Activated T-cell treated with anti-CD3 and anti-CD28 coated beads for 24 hours (primary cell): ENCODE measurements around the gene GUCA2B.

ENCODE experiments used
- DNase-seq: peaks from one replicate; pipeline ENCODE4 v3.0.0-alpha.2; 2020; ENCODE audit warnings: low read depth

The GUCA2B gene

DNA sequence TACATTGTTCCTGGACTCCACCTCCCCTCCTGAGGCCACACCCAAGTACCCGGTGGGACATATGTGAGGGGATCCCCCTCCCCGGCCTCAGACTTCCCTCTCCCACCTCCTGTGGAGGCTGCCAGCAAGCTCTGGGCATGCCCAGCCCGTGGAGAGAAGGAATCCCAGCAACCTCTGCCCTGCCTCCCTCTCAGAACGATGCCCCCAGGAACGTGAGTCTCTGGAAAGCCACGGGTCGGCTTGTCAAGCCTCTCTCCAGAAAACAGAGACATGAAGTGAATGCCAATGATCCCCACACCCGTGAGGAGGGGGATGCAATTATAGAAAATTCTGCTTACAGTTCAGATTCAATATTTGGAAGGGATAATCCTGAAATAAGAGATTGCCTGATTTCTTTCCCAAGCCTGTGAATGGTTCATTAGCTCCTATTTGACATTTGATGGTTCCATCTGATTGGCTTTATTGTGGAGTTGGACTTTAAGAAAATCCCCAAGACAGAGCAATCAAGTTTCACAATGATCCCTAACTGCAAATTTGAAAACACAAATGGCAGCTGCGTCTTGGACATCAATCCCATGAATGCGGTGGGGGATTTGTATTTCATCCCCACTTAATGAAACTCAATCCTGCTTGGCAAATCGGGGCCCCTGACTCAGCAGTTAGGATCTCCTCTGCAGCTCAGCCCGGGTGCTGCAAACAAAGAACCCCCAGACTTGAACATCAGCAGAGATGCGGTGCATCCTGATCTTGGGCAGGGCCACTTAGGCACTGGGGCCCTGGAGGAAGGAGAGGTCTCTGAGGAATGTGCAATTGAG, 9.1 kb upstream of the GUCA2B start:
- DNase-seq: no peak

DNA sequence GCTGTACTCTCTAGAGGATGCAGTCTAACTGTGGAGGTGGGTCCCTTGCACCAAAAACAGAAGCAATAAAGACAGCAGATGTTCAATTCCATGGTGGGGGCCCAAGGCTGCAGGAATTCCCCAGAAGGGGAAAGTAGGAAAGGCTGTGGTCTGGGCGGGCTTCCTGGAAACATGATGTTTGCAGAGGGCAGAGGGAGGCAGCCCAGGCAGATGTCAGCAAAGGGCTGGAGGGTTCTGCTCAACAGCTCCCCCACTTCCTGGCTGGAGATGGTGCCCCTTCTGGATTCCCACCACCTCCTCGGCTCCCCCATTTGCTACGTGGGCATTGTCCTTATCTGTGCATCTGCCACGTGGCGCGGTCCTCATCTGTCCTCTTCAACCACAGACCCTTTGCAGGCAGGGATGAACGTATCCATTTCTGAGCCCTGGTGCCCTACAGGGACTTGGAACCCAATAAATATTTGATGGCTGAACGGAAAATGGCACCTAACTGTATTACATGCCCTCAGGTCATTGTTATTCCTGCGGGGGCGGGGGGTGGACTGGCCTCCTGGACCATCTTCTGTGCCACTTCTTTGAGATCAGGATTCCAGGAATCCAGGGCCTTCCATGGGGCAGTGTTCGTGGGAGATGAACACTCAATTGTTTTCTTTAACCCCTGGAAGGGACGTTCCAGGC, 8.4 kb upstream of the GUCA2B start:
- DNase-seq: no peak

DNA sequence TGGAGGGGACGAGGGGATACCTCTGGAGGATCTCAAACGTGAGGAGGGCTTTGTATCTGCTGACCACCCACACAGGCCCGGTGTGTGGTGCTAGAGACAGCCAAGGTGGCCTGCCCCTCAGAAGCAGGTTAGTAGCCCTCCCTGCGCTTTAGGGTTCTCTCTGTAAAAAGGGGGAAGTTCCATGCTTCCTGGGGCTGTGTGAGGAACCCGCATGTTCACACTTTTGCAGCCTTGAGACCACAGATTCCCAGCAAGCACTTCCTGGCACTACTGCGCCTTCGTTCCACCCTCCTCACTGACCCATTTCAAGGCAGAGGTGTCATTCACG, 7.9 kb upstream of the GUCA2B start:
- DNase-seq: no peak

DNA sequence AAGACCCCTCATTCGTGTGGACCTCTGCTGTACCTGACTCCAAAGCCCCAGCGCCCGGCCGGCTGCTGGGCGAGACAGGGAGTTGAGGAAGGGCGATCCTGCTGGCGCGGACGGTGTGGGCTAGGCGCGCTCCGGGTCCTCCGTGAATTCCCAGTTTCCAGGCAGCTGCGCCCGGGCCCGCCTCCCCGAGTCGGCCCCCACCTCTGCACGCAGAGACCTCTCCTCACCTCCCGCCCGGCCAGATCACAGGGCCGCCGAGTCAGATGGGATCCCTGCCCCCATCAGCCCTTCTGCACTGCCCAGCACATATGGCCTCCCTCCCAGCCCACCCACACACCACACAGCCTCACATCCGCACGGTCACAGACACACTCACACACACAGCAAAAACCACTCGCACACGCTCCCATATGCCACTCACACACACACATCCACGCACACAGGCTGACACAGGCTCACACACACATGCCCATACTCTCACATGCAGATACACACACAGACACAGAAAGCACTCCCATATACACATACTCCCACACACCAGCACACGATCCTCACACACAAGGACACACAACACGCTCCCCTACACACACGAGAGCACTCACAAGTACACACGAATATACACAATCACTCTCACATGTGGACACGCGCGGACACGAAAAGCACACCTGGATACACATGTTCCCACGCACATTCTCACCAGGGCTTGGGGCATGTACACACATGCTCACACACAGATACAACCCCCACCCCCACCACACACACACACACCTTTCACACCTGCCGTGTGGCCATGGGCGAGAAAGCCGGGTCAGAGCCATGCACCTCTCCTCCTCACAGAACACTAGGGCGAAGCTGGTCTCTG, 7.2 kb upstream of the GUCA2B start:
- no peak for DNase-seq

DNA sequence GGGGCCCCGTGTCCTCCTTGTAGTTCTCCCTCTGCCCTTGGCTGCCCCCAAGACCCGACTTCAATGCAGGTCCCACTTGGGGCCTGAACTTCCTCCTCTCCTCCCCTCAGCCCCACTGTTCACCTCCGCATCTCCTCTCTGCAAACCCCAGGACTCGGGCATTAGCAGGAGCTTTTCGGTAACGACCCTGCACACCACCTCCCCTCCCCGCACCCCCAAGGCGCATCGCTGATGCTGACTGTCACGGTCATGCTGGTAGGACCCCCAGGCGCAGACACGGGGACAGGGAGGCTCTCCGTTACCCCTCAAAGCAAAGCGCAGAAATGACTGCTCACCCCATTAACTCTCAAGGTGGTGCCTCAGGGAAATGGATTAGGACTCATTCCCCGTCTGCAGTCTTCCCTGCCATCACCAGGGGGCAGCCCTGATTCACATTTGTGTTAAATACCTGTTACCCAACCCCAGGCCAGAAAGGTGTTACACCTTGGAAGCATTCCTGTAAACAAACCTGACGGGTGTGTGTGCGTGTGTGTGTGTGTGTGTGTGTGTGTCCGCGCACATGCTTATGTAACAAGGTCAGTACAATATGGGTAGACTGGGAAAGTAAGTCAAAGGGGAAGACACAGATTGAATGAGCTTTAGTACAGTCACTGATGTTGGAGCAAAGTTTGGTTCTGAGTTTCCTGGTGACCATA, 6.4 kb upstream of the GUCA2B start:
- peak; percentile 57 for DNase-seq

DNA sequence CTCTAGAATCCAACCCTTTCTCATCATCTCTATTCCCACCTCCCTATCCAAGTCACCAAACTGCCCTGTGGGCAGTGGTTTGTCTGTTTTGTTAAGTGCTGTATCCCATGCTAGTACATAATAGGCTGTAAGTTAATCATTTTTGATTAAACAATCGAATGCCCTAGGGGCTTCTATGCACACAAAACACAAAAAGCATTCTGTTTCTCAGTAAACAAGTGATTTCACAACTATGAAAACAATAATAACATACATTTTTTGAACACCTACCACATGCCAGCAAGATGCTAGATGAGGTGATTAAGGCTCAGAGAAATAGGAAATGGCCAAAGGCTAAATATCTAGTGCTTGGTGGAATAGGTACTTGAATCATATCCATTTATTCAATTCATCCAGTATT, 5.0 kb upstream of the GUCA2B start:
- no peak for DNase-seq

DNA sequence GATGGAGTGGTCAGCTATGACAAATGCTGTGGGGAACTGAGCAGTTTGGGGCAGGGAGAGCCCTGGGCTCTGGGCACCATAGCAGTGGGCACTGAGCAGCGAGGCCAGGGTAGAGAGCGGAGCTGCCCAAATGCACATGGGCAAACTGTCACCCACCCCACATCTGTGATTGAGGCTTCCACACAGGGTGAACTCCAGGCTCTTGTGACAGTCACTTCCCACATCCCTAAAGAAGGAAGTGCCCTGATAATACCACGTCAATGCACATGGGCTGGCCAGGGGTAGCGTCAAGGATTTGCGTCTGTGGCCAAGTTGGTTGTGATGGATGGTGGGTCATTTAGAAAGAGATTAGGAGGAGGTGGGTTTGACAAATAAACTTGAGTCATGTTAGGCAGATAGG, 2.6 kb upstream of the GUCA2B start:
- DNase-seq: no peak

DNA sequence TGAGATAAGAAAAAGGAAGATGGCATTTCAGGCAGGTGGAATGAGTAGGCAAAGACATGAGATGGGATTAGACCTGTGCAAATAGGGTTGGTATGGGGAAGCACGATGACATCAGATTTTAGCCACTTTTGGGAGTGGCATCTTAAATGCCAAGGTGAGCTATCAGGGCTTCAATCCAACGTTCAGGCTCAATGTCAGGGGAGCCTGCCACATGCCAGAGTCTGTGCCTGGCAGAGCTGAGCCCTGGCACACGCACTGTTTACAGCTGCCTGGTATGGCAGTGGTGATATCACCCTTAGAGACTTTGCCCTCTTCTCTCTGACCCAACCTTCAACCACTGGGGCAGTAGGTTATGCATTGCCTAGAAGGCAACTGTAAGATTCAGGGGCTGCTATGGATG, 1.1 kb upstream of the GUCA2B start:
- no peak for DNase-seq

DNA sequence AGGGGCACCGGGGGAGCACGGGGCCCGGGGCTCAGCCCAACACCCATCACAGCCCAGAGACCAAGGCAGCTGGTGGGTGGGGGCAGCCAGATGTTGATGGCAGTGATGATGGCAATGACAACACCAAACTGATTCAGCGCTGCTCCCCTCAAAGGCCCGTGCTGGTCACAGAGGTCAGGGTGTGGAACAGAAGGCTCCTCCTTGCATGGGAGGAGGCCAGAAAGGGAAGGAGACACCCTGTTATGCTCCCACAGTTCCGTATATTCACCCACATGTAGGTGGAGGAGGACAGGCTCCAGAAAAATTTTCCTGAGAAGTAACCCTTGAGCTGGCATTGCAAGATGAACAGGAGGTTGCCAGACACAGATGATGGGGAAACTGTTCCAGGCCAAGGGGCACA, 414 bp downstream of the GUCA2B start:
- no peak for DNase-seq

DNA sequence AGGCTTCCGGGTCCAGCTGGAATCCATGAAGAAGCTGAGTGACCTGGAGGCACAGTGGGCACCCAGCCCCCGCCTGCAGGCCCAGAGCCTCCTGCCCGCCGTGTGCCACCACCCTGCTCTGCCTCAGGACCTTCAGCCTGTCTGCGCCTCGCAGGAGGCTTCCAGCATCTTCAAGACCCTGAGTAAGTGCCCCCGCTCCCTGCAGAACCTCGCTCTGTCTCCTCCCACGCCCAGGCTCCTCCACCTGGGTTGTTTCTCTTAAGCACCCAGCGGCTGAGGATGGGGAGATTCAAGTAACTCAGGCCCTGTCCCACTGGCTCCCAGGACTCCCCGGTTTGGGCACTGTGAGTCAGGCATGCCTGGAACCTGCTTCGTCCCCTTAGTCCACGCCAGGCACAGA, 1.5 kb downstream of the GUCA2B start:
- DNase-seq: no peak

DNA sequence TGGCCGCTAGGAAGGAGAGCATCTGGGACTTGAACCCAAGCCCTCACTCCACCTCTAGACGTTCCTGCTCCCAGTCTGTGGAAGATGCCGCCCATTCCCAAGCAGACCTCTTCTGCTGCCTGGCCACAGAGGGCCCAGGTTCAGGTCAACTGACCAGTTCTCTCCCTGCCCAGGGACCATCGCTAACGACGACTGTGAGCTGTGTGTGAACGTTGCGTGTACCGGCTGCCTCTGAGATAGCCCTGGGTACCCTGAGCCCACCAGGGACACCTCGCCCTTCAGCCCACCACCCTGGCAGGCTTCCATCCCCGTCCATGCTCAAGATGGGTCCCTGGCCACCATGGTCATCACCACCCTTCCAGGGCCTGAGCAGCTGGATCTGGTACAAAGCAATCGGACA, 2.2 kb downstream of the GUCA2B start:
- no peak for DNase-seq

DNA sequence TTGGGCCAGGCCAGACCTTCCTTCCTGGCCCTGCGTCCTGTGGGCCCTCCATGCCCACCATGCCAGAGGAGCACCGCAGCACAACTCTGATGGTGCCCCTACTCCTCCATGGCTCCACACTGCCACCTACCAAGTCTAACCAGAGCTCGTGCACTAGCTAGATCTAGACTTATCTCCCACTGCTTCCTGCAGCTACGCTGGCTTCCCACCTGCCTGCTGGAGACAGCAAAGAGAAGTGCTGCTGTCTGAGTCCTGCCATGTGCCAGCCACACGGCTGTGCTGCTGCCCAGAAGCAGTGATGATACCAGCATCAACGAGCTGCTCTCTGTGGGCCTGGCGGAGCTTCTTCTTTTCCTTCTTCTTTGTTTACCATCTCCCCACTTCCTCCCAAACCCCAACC, 4.5 kb downstream of the GUCA2B start:
- DNase-seq: no peak

DNA sequence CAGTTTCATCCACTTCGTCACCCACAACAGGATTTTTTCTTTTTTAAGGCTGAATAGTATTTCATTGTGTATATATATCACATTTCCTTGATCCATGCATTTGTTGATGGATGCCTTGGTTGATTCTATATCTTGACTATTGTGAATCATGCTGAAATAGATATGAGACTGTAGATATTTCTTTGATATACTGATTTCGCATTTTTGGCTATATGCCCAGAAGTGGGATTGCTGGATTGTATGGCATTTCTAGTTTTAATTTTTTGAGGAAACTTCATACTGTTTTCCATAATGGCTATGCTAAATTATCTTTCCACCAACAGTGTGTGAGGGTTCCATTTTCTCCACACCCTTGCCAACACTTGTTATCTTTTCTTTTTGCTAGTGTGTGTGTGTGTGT, 5.0 kb downstream of the GUCA2B start:
- DNase-seq: no peak

DNA sequence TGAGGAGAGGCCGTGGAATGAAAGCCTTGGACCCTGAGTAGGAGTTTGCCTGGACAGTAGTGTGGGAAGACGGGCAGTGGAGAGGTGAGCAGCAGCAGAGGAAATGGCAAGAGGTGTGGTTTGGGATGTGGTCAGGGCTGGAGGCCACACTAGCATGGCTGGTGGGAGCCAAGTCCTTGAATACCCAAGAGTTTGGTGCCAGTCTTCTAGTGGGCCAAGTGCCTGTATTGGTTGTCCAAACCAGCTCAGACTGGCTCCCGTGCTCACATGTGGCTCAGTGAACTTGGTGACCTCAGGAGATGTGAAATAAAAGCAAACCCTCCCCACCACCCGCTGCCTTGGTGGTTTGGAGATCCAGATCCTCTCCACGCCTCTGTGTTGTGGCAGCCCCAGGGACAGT, 9.0 kb downstream of the GUCA2B start:
- DNase-seq: no peak

DNA sequence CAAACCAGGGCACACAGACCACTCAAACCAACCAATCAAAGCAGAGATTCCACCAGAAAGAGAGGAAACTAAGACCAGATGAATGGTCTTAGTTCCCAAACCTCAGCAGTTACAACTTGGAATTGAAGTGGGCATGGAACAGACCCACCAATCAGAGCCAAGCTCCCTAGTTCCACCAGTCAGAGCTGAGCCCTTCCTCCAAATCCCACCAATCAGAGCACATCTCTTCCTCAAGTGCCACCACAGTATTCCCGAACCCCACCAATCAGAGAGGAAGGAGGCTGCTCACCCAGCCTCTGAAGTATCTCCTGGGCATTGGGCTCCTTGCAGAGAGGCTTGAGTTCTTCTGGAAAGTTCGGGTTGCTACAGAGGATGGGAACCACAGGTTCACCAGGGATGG, 9.9 kb downstream of the GUCA2B start:
- no peak for DNase-seq

DNA sequence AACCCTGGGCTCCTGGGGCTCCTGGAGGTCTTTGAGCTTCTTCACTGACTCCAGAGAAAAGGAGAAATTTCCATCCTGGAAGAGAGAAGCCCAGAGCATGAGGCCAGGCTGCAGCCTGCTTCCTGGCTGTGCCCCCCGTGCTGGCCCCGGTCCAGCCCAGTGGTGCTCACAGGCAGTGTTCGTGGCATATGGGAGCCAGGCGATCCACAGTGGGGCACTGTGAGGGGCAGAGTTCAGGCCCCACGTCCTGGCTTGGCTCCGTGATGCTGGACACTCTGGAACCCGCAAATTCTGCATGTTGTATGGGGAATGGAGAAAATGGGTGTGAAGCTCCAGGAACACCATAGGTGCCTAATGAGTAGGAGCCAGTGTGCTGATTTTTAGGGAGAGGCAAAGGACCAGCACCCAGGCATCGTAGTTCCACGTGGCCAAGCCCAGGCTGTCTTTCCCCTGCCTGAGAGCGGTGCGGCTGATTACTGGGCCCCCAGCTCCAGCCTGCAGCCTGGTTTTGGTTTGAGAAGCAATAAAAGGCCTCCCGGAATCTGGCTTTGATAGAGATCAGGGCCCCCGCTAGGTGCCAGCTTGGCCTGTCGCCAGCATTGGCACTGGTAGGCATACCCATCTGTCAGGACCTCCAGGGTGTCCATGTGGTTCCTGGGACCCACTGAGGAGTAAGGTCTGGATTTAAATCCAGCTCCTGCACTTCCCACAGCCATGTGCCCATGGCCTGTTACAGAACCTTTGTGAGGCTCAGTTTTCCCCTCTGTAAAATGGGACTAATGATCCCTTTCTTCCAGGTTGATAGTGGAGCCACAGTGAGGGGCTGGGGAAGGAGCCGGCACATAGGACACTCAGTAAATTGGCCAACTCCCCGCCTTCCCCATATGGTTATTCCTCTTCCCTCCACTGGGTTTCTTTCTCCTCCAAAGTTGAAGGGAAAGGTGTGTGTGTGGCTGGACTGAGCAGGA, 10.6 kb downstream of the GUCA2B start:
- DNase-seq: no peak

DNA sequence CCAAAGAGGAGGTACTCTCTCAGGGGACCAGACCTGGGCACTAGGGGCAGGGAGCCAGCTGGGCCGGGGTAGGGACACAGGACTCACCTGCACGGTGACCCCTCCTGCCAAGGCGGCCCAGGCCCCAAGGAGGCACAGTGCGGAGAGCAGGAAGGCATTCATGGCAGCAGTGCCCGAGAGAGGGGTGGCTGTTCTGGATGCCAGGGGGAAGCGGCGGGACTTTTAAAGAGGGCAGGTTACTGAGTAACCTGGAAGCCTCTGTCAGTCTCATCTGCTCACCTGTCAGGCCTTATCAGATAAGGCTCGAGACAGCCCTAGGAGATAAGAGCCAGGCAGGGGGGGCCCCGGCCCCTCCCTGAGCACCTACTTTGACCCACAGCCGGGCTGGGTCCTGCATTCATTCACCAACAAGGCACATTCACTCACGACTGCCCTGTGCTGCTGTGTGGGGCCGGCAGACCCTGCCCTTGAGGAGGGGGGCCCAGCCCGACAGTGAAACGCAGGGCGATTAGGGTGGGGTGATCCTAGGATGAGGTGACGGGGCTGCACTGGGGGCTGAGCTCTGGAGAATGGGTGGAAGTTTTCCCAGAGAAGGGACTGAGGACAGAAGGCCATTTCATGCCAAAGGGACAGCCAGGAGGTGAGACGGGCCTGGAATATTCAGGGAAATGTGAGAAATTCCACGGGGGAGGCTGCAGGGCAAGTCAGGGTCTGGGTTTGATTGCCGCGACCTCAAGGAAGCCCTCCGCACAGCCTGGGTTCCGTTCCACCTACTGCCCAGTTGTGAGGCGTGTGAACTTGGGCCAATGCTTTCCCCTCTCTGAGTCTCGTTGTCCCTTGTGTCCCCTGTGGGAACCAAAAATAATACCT, 11.6 kb downstream of the GUCA2B start, which contains the start of gene GUCA2A:
GUCA2A (minus strand) TSS at position 195 of the 870 bp plus-strand sequence; CDS start at position 162, 33 bp downstream.
- no peak for DNase-seq

DNA sequence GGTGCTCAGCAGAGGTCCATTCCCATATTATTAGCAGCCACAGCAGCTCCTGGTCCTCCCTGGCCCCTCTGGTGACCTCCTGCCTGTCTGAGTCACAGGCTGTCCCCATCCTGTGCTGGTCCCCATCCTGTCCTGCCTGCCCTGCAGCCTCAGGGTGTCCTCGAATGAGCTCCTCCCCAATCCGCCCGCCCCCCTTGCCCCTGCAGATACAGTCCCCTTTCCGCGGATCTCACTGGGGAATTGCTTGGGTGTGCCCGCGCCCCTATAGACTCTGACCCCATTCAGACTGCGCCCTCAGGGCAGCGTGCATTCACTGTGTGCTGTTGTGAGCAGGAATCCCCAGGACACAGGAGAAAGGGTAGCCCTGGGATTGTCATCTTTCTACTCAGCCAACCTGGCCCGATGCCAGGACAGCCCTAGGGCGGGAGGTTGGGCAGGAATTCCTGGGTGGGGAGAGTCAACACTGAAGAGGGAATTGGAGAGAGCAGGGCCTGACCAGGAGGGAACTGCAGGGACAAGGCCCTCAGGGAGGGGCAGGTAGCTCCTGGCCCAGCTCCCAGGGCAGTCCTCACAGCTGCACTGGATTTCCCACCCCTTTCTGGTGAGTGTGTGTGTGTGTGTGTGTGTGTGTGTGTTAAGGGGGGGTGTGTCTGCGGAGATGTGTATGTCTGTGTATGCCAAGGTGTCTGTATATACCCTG, 12.5 kb downstream of the GUCA2B start:
- no peak for DNase-seq

DNA sequence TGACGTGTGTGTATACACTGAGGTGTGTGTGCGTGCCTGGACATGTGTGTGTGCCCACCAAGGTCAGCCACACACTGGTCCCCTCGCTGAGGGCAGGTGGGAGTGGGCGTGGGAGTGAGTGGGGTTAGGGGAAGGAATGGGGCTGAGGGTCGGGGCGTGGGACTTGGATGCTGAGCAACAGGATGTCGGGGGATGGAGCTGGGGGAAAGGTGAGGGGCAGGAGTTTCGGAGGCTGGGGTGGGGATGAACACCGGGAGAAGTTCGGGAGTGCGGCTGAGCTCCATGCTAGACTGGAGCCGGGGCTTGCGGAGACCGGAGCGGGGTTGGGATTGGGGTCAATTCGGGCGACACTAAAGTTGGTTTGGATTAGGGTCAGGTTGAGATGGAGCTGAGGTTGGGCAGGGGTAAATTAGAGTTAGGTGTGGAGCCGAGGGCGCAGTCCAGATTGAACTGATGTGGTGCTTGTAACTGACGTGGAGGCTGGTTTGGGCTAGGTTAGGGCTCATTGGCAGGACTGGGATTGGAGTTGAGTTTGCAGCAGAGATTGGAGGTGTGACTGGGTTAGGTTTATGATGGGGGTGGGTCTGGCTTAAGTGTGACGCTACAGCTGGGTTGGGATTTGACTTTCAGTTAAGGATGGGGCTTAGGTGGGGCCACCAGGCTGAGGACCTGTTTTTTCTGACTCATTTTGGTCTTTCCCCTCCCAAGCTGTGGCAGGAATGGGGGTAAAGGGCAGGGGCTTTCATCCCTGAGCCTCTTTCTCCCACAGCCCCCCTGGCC, 14.6 kb downstream of the GUCA2B start:
- DNase-seq: no peak
